ENCODE data around the gene PLA2G12B.

GRCh38 chr10:73000973-73001372 lies 46.4 kb upstream of the PLA2G12B start:
- TF ChIP-seq EP300 (IDR thresholded peaks at IDR 0.05) (no peak), POLR2A (IDR thresholded peaks at IDR 0.05) (no peak)

All from ovary (tissue), 1 donor.